IMR-90 (cell line): ENCODE data around the gene DMAC2L. TPM values are rescaled to one million over a fixed set of nuclear protein-coding genes. Genes with fewer than 3 reads are reported as not detected.

Source experiments
- ATAC-seq: fragments of 200-7000 bp; cut with Tn5 transposase; 2 replicates; pipeline ENCODE4 v1.9.1; 2020; ENCODE audit warnings: low read depth, mild to moderate bottlenecking, moderate library complexity
- BruUV-seq: library from RNA; stranded (reverse); fragments of 400-500 nt; replicated peaks from 2 replicates; lab custom pipeline; 2021; lab: Mats Ljungman, UMichigan
- CTCF ChIA-PET: fragments of 300-600 bp; formaldehyde crosslinking; extraction: SDS; loops from one replicate; lab custom pipeline; 2021; ENCODE audit warnings: antibody characterized with exemption; lab: Yijun Ruan, JAX
- POLR2A ChIA-PET: fragments of 300-600 bp; sonication (Branson Sonifier 250); formaldehyde crosslinking; loops from one replicate; lab custom pipeline; 2022; ENCODE audit warnings: antibody characterized with exemption; ENCODE audit not compliant: unreplicated experiment; lab: Charles Lee
- DNase-seq: peaks from one replicate; pipeline ENCODE4 v3.0.0; 2013
- H2AFZ ChIP-seq: replicated peaks from 2 replicates; pipeline ENCODE3; 2013; ENCODE audit warnings: low read length, mild to moderate bottlenecking; ENCODE audit not compliant: poor library complexity
- H2AK5ac ChIP-seq: 2 replicates; pipeline ENCODE4 v1.6.1; 2013; ENCODE audit warnings: low read depth, low read length, inconsistent platforms
- H2AK9ac ChIP-seq: replicated peaks from 2 replicates; pipeline ENCODE3; 2013; ENCODE audit warnings: mild to moderate bottlenecking, low read depth, low read length, moderate library complexity; ENCODE audit not compliant: poor library complexity
- H2BK120ac ChIP-seq: 2 replicates; pipeline ENCODE4 v1.6.1; 2013; ENCODE audit warnings: low read depth, low read length, inconsistent platforms
- H2BK15ac ChIP-seq: 3 replicates; pipeline ENCODE4 v1.6.1; 2013; ENCODE audit warnings: low read depth, low read length, inconsistent platforms
- H2BK20ac ChIP-seq: 2 replicates; pipeline ENCODE4 v1.6.1; 2013; ENCODE audit warnings: low read depth, mild to moderate bottlenecking, inconsistent platforms, low read length, moderate library complexity
- H2BK5ac ChIP-seq: 2 replicates; pipeline ENCODE4 v1.6.1; 2013; ENCODE audit warnings: mild to moderate bottlenecking, low read depth, low read length, inconsistent platforms; ENCODE audit not compliant: poor library complexity, severe bottlenecking
- H3K14ac ChIP-seq: replicated peaks from 2 replicates; pipeline ENCODE4 v1.6.1; 2013; ENCODE audit warnings: low read depth, low read length, inconsistent platforms
- H3K18ac ChIP-seq: 2 replicates; pipeline ENCODE4 v1.6.1; 2013; ENCODE audit warnings: low read depth, low read length, control low read depth
- H3K23ac ChIP-seq: 2 replicates; pipeline ENCODE4 v1.6.1; 2013; ENCODE audit warnings: low read depth, low read length, inconsistent platforms
- H3K27ac ChIP-seq: 2 replicates; pipeline ENCODE4 v1.5.1; 2013; ENCODE audit warnings: mild to moderate bottlenecking, control low read depth, low read length; ENCODE audit not compliant: insufficient read depth
- H3K27me3 ChIP-seq: 2 replicates; pipeline ENCODE4 v1.6.1; 2013; ENCODE audit warnings: low read length; ENCODE audit not compliant: control insufficient read depth, insufficient read depth
- H3K36me3 ChIP-seq: 2 replicates; pipeline ENCODE4 v1.6.1; 2013; ENCODE audit warnings: low read length, mixed read lengths; ENCODE audit not compliant: control insufficient read depth, insufficient read depth
- H3K4ac ChIP-seq: 2 replicates; pipeline ENCODE4 v1.6.1; 2013; ENCODE audit warnings: low read depth, low read length, inconsistent platforms
- H3K4me1 ChIP-seq: 2 replicates; pipeline ENCODE4 v1.6.1; 2013; ENCODE audit warnings: low read length, mixed read lengths; ENCODE audit not compliant: control insufficient read depth, insufficient read depth
- H3K4me2 ChIP-seq: 2 replicates; pipeline ENCODE4 v1.6.1; 2013; ENCODE audit warnings: low read depth, mild to moderate bottlenecking, control low read depth, low read length, moderate library complexity
- H3K4me3 ChIP-seq: 2 replicates; pipeline ENCODE4 v1.5.1; 2013; ENCODE audit warnings: low read depth, mild to moderate bottlenecking, control low read depth, low read length, moderate library complexity; ENCODE audit not compliant: insufficient read depth
- H3K56ac ChIP-seq: 2 replicates; pipeline ENCODE4 v1.6.1; 2013; ENCODE audit warnings: low read length, inconsistent platforms; ENCODE audit not compliant: insufficient read depth; ENCODE audit errors: extremely low read depth
- H3K79me1 ChIP-seq, 2 experiments: 2 replicates each; pipeline ENCODE4 v1.6.1; 2013; ENCODE audit warnings: low read length in 2 of 2, inconsistent platforms in 1 of 2, low read depth in 1 of 2
- H3K9ac ChIP-seq: 2 replicates; pipeline ENCODE4 v1.6.1; 2013; ENCODE audit warnings: low read depth, low read length, control low read depth
- H3K9me1 ChIP-seq: 2 replicates; pipeline ENCODE4 v1.6.1; 2013; ENCODE audit warnings: low read length, inconsistent platforms; ENCODE audit not compliant: insufficient read depth
- H3K9me3 ChIP-seq: 2 replicates; pipeline ENCODE4 v1.6.1; 2013; ENCODE audit warnings: low read length; ENCODE audit not compliant: control insufficient read depth, insufficient read depth
- H4K20me1 ChIP-seq: 2 replicates; pipeline ENCODE4 v1.6.1; 2013; ENCODE audit warnings: low read length, inconsistent platforms; ENCODE audit not compliant: insufficient read depth
- H4K5ac ChIP-seq: 2 replicates; pipeline ENCODE4 v1.6.1; 2013; ENCODE audit warnings: mild to moderate bottlenecking, low read depth, low read length, control low read depth
- H4K8ac ChIP-seq, 2 experiments: 2 replicates each; pipeline ENCODE4 v1.6.1; 2013; ENCODE audit warnings: low read depth in 2 of 2, low read length in 2 of 2, control low read depth in 1 of 2, inconsistent platforms in 1 of 2
- H4K91ac ChIP-seq: 2 replicates; pipeline ENCODE4 v1.6.1; 2013; ENCODE audit warnings: low read depth, low read length, inconsistent platforms; ENCODE audit not compliant: insufficient read depth
- CEBPB ChIP-seq: IDR thresholded peaks from 2 replicates; pipeline ENCODE4 v1.6.1; 2012; ENCODE audit warnings: low read depth, low read length, improper control_type of control experiment
- MXI1 ChIP-seq: IDR thresholded peaks from 2 replicates; pipeline ENCODE4 v1.6.1; 2012; ENCODE audit warnings: low read depth, mild to moderate bottlenecking, low read length, moderate library complexity, borderline replicate concordance
- WGBS, 2 experiments: methylation state at CpG; one replicate each; pipeline versions ENCODE4 v1.1.5 to v1.1.7; 2013; ENCODE audit warnings: missing lambda C conversion rate in 2 of 2; ENCODE audit not compliant: insufficient read length in 1 of 2; ENCODE audit errors: extremely low coverage in 2 of 2; 5-methylcytosine and 5-hydroxymethylcytosine counted together
- dilution Hi-C: fragments of 300-500 bp; cut with HindIII; formaldehyde crosslinking; loops from one replicate; pipeline ENCODE4 v1.14.3; 2018; ENCODE audit warnings: low sequenced_read_pairs; ENCODE audit not compliant: unreplicated experiment
- in situ Hi-C: fragments of 300-500 bp; cut with MboI; formaldehyde crosslinking; loops from 3 replicates; pipeline ENCODE4 v1.14.3; 2019; ENCODE audit warnings: low sequenced_read_pairs, inconsistent platforms, mixed read lengths
- intact Hi-C: fragments of 100-400 bp; cut with micrococcal nuclease; formaldehyde crosslinking; loops from 2 replicates; pipeline ENCODE4 v1.10.0; 2022
- polyA plus RNA-seq, 3 experiments: library from polyadenylated mRNA; depleted of rRNA; stranded (reverse); fragments of >200 nt; gene quantifications; 2 replicates each; pipeline ENCODE4 v1.2.3, GENCODE V29; 2012; ENCODE audit warnings: low replicate concordance in 1 of 3
- total RNA-seq: library from RNA; depleted of rRNA; stranded (reverse); fragments of >200 nt; gene quantifications from 2 replicates; pipeline ENCODE4 v1.2.3, GENCODE V29; 2012
- TF ChIP-seq, protein P1 (sequence below): conservative IDR thresholded peaks from 2 replicates; pipeline ENCODE4 v1.5.1; 2012; ENCODE audit warnings: mild to moderate bottlenecking, low read depth, low read length, improper control_type of control experiment

Gene DMAC2L
- total and polyA plus RNA-seq, 2 of the 4 experiments (the other 2 are of a cell fraction): 5.0 to 6.1 TPM

GRCh38 chr14:50371546-50371945, 59.4 kb downstream of the DMAC2L start:
- no peak overlapping the region for H3K4ac ChIP-seq
- no peak overlapping the region for H3K18ac ChIP-seq
- ChIA-PET CTCF (no interaction called here), POLR2A (no interaction called here)
- no peak overlapping the region for H2AFZ ChIP-seq
- no peak overlapping the region for H4K91ac ChIP-seq
- H3K27ac ChIP-seq: no peak overlapping the region
- H3K4me3 ChIP-seq: no peak overlapping the region
- intact Hi-C loops (no loop called here), in situ Hi-C loops (no loop called here), dilution Hi-C loops (no loop called here)
- no peaks in the 10 kb centered on the region for H3K79me1 ChIP-seq
- H2AK5ac ChIP-seq: no peak overlapping the region
- H3K56ac ChIP-seq: no peak overlapping the region
- H3K9me1 ChIP-seq: peaks cover 6% of the 10 kb centered on the region
- H3K23ac ChIP-seq: no peak overlapping the region
- WGBS, 2 experiments: 100% methylated on average over 1 of the region's 4 CpGs; no CpG with 5 or more reads in 1 of the 2 experiments
- no peak overlapping the region for H3K4me2 ChIP-seq
- H3K9me3 ChIP-seq: no peaks in the 10 kb centered on the region
- H4K5ac ChIP-seq: no peak overlapping the region
- no peak overlapping the region for H3K14ac ChIP-seq
- no peaks in the 10 kb centered on the region for H3K36me3 ChIP-seq
- H3K4me1 ChIP-seq: no peaks in the 10 kb centered on the region
- no peak overlapping the region for H2AK9ac ChIP-seq
- H3K27me3 ChIP-seq: no peaks in the 10 kb centered on the region
- no peak overlapping the region for H2BK5ac ChIP-seq
- no peak overlapping the region for H2BK15ac ChIP-seq
- no peak overlapping the region for H4K8ac ChIP-seq
- H2BK120ac ChIP-seq: no peak overlapping the region
- no peak overlapping the region for H3K9ac ChIP-seq
- DNase-seq: no peak
- TF ChIP-seq CEBPB (no peak), MXI1 (no peak)
- TF ChIP-seq, protein P1, sequence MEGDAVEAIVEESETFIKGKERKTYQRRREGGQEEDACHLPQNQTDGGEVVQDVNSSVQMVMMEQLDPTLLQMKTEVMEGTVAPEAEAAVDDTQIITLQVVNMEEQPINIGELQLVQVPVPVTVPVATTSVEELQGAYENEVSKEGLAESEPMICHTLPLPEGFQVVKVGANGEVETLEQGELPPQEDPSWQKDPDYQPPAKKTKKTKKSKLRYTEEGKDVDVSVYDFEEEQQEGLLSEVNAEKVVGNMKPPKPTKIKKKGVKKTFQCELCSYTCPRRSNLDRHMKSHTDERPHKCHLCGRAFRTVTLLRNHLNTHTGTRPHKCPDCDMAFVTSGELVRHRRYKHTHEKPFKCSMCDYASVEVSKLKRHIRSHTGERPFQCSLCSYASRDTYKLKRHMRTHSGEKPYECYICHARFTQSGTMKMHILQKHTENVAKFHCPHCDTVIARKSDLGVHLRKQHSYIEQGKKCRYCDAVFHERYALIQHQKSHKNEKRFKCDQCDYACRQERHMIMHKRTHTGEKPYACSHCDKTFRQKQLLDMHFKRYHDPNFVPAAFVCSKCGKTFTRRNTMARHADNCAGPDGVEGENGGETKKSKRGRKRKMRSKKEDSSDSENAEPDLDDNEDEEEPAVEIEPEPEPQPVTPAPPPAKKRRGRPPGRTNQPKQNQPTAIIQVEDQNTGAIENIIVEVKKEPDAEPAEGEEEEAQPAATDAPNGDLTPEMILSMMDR: no peak
- H4K20me1 ChIP-seq: no peaks in the 10 kb centered on the region
- no peak overlapping the region for H2BK20ac ChIP-seq
- BruUV-seq: no TSS peak
- no peak for ATAC-seq
